SU-DHL-6 (cell line): ENCODE results near the gene GPBP1L1.

ENCODE experiments used
- EZH2phosphoT487 ChIP-seq: fragments of 200-600 bp; sonication (generic), shearing (Covaris generic); conservative IDR thresholded peaks from 2 replicates; pipeline ENCODE4 v1.6.1; 2018; ENCODE audit warnings: mild to moderate bottlenecking, antibody characterized with exemption, low read length, moderate library complexity, mixed read lengths
- TF ChIP-seq, protein P1 (sequence below): fragments of 200-600 bp; sonication (generic); IDR thresholded peaks from one replicate; pipeline ENCODE4 v1.5.1; 2017; ENCODE audit warnings: antibody characterized with exemption, mild to moderate bottlenecking, low read length, moderate library complexity; ENCODE audit not compliant: insufficient read depth, poor library complexity, severe bottlenecking

DNA sequence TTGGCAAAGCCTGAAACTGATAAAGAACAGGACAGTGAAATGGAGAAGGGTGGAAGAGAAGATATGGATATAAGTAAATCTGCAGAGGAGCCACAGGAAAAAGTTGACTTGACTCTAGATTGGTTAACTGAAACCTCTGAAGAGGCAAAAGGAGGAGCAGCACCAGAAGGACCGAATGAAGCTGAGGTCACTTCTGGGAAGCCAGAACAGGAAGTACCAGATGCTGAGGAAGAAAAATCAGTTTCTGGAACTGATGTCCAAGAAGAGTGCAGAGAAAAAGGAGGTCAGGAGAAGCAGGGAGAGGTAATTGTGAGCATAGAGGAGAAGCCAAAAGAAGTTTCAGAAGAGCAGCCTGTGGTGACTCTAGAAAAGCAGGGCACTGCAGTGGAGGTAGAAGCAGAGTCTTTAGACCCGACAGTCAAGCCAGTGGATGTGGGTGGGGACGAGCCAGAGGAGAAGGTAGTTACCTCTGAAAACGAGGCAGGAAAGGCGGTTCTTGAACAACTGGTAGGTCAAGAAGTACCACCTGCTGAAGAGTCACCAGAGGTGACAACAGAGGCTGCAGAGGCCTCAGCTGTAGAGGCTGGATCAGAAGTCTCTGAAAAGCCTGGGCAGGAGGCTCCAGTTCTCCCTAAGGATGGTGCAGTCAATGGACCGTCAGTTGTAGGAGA, 78.8 kb downstream of the GPBP1L1 start:
- TF ChIP-seq, protein P1, sequence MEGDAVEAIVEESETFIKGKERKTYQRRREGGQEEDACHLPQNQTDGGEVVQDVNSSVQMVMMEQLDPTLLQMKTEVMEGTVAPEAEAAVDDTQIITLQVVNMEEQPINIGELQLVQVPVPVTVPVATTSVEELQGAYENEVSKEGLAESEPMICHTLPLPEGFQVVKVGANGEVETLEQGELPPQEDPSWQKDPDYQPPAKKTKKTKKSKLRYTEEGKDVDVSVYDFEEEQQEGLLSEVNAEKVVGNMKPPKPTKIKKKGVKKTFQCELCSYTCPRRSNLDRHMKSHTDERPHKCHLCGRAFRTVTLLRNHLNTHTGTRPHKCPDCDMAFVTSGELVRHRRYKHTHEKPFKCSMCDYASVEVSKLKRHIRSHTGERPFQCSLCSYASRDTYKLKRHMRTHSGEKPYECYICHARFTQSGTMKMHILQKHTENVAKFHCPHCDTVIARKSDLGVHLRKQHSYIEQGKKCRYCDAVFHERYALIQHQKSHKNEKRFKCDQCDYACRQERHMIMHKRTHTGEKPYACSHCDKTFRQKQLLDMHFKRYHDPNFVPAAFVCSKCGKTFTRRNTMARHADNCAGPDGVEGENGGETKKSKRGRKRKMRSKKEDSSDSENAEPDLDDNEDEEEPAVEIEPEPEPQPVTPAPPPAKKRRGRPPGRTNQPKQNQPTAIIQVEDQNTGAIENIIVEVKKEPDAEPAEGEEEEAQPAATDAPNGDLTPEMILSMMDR = no peak
- no peak for TF ChIP-seq EZH2phosphoT487
